LHCN-M2 (cell line): Measurements from ENCODE around the gene MAP3K5. TPM values are rescaled to one million over a fixed set of nuclear protein-coding genes. Genes with fewer than 3 reads are reported as not detected.

Source experiments
- DNase-seq: peaks from one replicate; pipeline ENCODE4 v3.0.0-alpha.2; 2012; ENCODE audit warnings: low read depth
- total RNA-seq: library from RNA; depleted of rRNA; stranded (reverse); fragments of >200 nt; gene quantifications from 2 replicates; pipeline ENCODE4 v1.2.3, GENCODE V29; 2014

Gene MAP3K5
- total RNA-seq, 1 experiment from 2014 or later: 68.5 TPM

- DNase-seq: no peak
Observed at GRCh38 chr6:136750696-136751521, 41.4 kb downstream of the MAP3K5 start.

- no peak for DNase-seq
Observed at GRCh38 chr6:136749359-136749997, 42.8 kb downstream of the MAP3K5 start.

- no peak for DNase-seq
Observed at GRCh38 chr6:136747507-136747906, 44.8 kb downstream of the MAP3K5 start.

DNA sequence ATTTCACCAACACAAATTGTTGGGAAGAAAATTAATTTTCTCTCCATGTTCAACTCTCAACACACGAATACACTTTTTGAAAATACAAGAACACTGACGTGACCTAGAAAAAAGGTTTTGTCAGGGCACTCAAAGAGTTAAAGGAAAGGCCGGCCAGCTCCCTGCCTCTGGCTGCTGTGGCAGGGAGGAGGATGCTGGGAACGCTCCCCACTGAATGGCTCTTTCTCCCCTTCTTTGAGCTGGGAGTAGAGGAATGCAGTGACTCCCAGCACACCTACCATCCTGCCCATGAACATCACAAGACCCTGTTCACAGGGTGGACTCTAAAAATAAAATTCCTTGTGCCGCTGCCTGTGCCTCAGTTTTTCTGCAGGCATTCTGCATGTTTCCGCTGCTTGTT lies 47.0 kb downstream of the MAP3K5 start:
- no peak for DNase-seq

GRCh38 chr6:136744889-136745288 lies 47.4 kb downstream of the MAP3K5 start:
- DNase-seq: no peak

DNA sequence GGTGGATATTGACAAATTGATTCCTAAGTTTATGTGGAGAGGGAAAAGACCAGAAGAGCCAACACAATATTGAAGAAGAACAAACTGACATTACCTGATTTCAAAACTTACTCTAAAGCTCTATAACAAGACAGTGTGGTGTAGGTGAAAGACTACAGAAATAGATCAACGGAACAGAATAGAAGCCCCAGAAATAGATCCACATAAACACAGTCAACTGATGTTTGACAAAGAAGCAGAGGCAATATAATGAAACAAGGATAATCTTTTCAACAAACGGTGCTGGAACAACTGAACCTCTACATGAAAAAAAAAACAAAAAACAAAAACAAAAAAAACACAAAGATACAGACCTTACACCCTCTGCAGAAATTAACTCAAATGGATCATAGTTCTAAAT lies 50.2 kb downstream of the MAP3K5 start:
- no peak for DNase-seq

DNA sequence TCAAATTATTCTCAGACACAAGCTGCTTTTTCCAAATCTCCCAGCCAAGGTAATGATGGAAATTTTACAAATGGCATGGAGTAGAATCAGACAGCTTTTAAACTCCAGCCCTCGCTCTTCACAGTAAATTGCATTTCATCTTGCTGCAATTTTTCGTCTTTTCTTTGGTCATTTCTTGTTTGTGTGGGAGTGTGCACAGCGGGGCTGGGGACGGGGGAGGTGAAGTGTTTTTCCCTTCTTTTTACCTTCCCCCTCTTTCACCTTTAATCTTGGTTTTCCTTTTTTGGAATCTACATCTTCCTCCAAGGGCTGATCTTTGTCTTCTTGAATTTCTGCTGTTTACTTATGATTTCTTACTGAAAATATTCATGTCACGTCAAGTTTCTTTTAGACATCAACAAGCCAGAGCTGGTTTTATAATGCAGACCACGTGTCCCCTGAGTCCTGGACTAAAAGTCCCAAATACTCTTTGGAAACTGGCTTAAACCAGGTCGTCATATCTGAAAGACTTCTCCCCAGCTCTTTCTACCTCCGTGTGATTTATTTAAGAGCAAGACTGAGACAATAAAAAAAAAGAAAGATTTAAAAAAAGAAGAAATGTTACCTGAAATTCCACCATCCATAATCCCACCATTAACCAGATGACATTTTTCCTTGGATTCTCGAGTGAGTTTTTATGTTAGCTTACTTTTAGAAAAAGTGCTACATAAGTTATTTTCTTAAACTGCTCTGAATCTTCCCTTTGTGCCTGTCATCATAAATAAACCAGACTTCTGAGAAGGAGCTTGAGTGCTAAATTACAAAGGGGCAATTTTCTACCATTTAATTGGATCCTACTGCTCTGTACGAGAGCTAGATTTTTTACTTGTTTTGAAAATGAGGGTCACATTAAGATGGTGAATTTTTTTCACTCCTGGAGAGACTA lies 52.0 kb downstream of the MAP3K5 start:
- no peak for DNase-seq

DNA sequence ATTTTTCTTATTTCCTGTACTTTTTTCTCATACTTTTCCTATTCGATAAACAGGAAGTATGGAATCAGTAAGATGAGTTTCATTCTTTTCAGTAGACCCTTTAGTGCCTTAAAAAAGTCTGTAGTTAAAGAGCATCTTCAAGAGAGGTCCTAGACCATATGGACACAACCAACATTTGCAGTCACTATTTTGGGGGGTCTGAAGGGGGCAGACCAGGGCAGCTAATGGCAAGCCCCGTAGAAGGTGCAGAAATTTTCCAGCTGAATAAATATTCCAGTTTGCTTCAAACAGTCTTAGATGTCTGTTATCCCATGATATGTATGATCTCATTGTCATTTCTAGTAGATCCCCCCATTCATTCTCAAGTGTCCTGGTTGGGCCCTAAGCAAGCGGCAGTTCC lies 52.8 kb downstream of the MAP3K5 start:
- no peak for DNase-seq

DNA sequence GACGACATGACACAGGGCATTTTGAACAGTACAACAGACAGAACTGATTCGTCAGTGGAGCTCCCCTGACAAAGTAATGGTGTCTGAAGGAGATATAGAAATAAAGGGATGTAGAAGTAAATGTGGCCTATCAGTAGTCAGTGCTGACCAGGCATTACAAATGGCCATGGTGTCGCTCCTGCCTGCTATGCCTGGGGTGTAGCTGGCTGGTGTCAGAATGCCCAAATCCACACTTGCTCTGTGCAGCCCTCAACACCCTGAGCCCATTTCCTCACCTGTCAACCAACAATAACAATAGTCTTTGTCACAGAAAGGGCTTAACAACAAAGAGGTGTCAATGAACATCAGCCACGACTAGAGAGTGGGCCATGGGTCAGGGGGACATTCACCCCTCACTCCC lies 53.2 kb downstream of the MAP3K5 start:
- DNase-seq: no peak

DNA sequence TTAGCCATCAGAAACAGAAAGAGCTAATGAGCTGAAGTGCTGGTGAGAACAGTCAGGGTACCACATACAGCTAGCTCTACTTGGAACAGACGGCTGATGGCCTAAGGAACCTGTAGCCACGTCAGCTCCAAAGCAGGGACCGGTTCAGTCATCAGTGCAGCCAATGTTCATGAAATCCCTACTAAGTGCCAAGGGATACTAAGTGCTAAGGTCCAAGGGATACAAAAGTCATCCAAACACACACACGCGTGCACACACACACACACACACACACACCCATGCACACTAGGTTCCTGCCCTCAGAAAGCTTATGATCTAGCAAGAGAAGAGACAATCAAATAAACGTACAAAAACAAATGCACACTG lies 53.6 kb downstream of the MAP3K5 start:
- no peak for DNase-seq

DNA sequence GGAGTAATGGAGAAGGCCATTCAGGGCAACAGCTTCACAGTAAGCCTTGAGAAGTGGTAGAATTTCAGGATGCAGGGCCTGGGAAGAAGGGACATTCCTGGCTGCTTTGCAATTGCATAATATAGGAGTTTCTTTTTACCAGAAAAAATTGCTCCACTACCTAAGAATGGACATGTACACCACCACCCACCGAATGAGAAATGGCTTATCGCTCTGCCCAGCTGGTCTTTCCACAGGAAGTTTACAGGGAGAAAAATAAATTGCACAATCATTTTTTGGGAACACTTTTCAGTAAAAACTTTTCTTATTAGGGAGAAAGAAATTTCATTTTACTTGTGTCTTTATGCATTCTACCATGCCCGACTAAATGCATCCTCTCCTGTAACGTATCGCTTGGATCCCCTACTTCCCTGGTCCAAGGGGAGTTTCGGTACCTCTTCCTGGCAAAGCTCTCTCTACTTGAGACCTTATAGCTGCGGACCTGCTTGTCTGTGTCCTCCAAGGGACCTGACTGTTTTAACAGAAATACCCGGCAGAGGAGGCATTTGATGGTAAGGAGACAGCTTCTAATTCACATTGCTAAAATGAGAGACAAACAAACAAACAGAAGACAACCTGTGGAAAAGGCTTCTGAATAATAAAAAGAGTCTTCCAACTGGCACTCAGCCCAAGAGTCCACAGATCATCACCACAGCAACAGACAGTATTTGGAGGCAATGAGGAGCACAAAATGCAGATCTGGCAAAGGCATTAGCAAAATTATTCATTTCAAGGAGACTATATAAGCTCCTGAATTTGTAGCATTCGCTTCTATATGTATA lies 54.2 kb downstream of the MAP3K5 start:
- DNase-seq: peak; percentile 62

DNA sequence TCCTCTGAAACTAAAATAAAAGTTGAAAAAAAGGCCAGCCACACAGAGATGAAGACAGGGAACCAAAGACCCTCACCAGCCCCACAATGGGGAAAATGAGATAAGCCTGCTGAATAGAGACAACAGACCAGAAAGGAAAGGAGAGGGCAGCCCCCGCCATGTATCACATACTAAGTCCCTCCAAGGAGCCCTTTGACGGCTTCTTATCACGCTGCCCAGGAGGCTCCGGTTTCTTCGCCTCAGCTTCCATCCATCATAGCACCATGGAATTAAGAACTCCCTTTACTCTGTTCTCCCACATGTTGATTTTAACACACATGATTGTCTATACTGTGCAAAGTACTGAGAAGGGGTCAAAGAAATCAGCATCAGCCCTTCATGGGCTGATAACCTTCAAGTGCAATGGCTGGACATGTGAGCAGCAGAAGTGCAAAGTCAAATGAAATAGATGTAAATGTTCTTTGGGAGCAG lies 54.9 kb downstream of the MAP3K5 start:
- DNase-seq: no peak

- no peak for DNase-seq
Observed at GRCh38 chr6:136736281-136736960, 55.9 kb downstream of the MAP3K5 start.

DNA sequence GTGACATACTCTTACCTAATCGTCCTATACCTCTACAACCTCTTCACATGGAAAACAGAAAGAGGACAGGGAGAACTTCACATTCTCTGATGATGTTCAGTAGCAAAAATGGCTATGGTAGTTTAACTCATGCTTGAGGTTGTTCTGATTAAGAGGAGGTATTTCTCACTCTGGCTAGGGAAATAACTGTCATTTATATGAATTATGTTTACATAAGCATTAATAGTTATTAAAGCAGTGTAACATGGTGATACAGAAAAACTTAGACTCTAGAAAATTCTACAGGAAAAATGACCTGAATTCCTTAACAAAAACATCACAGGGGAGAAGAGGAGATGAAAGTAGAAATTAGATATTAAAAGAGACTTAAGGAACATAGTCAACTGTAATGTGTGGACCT lies 57.3 kb downstream of the MAP3K5 start:
- no peak for DNase-seq

DNA sequence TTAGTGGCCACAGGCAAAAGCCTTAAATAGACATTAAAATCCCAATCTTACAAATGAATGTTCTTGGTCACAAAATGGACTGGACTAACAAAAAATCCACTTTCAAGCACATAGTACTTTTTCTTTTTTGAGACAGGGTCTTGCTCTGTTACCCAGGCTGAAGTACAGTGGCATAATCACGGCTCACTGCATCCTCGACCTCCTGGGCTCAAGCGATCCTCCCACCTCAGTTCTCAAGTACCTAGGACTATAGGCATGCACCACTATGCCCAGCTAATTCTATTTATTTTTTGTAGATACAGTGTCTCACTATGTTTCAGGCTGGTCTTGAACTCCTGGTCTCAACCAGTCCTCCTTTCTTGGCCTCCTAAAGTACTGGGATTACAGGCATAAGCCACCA lies 59.4 kb downstream of the MAP3K5 start:
- DNase-seq: no peak

DNA sequence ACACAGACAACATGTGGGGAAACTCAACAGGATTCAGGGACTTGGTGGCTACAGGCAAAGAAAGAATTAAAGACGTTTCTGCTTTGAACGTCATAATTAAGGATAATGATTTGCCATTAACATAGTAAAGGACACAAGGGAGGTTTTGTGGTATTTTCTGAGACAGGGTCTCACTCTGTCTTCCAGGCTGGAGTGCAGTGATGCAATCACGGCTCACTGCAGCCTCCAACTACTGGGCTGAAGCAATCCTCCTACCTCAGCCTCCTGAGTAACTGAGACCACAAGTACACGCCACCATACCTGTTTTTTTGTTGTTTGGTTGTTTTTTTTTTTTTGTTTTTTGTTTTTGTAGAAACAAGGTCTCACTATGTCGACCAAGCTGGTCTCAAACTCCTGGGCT lies 62.4 kb downstream of the MAP3K5 start:
- no peak for DNase-seq

DNA sequence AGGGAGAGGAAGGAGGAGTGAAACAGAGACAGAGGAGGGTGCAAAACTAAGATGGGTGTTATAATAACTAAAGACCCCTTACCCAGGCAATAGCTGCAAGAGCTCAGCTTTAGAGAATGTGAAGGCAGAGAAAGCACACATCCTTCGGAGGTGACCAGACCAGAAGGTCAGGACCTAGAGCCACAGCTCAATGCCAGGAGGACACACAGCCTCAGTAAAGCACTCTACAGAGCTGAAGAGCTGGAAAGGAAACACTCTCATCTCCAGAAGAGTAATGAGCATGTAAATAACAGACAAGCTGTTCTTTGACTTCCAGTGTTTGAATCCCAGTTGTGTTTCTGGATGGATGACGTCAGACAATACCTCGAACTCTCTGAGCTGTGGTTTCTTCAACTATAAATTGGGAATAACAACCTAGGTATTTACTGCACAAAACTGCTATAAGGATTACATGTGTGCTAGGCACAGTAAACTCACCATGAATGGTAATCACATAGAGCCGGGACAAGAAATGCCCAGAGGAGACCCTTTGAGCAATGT lies 63.2 kb downstream of the MAP3K5 start:
- no peak for DNase-seq

DNA sequence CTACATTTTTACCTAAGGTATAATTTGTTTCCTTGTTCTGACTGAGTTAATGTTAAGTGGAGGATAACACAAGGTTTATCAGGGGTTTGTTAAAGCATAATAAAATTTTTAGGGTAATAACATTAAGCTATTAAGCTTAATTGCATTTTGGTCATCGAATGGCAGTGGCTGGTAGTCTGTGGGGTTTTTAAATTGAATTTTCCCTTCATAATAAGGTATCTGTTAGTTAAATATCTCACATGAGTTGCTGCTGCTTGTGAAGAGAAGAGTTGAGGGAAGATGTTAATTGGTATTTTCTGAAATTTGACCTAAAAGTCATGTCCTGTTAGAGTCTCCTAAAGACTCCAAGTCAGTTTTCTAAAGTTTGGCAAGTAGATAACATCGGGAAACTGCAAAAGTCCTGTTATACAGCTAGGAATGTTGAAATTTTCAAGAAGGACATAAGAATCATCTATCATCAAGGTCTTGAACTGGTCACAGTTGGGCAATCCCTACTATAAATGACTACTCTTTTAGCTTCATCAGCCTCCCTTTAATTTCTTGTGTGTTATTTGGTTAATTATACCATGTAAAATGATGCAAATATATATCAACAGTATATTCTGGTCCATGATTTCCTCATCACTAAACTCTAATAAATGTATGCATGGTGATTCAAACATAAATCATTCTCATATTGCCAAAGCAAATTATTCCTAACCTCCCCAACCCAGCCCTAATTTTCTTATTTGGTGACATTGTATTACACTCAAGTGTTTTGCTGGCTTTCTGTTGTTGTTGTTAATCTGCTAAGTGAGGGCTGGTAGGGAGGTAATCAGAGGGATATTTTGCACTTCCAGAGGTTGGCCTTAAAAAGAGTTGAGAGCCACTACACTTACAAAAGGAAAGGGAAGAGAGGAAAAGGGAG lies 64.0 kb downstream of the MAP3K5 start:
- no peak for DNase-seq

- no peak for DNase-seq
Observed at GRCh38 chr6:136726837-136727557, 65.3 kb downstream of the MAP3K5 start.
